ENCODE measurements around the gene SLC25A45. TPM values are rescaled to one million over a fixed set of nuclear protein-coding genes. Genes with fewer than 3 reads are reported as not detected.

Gene SLC25A45
- total RNA-seq: 10 to 100 TPM; 11.7 to 13.3 TPM

GRCh38 chr11:65382033-65382803 lies at the start of gene SLC25A45:
TSS of gene SLC25A45 (minus strand) at chr11:65382646. CDS start at chr11:65381951, 695 bp downstream.
- Histone ChIP-seq H3K4me1 (replicated peaks) (peaks cover 4% of the 10 kb centered on the region), H3K9me3 (no peaks in the 10 kb centered on the region), H3K27ac (peak within 1 kb of the TSS; percentile 95 to 98), H3K27me3 (replicated peaks; ENCODE audit: insufficient read depth) (no peaks in the 10 kb centered on the region), H3K36me3 (no peaks in the 10 kb centered on the region), H3K4me3 (peak within 1 kb of the TSS; percentile 22 to 26)
- under 1% methylated on average over 18 of the region's 27 CpGs for WGBS
- intact Hi-C loops (cut with DNase I): loop anchor here (1.0 to 2.0 kb wide), 2 partner anchors 33 to 128 kb away; no protein-coding TSS in a partner anchor
- peak; percentile 94 for DNase-seq (ENCODE audit: low spot score)
- TF ChIP-seq POLR2AphosphoS5 (IDR thresholded peaks at IDR 0.05): peak; percentile 93
- peak; percentile 49 for TF ChIP-seq POLR2A (IDR thresholded peaks at IDR 0.05)
- TF ChIP-seq CTCF (IDR thresholded peaks at IDR 0.05): peak; percentile 72 to 99 (median 92)

DNA sequence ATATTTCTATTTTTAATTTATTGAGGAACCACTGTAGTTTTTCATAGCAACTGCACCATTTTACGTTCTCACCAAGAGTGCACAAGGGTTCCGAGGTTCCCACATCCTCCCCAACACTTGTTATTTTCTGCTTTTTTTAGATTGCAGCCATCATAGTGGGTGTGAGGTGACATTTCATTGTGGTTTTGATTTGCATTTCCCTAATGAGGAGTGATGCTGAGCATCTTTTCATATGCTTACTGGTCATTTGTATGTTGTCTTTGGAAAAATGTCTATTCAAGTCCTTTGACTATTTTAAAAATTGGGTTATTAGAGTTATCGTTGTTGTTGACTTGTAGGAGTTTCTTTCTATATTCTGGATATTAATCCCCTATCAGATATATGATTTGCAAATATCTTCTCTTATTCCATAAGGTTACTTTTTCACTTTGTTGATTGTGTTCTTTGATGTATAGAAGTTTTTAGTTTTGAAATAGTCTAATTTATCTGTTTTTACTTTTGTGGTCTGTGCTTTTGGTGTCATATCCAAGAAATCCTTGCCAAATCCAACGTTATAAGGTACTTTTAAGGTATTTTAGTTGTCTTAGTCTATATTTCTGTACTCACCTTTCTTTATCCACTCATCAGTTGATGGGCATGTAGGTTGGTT lies 49.1 kb upstream of the SLC25A45 start:
- H3K27me3 ChIP-seq (replicated peaks; ENCODE audit: insufficient read depth): no peaks in the 10 kb centered on the region
- WGBS: 64% methylated on average over 4 of the region's 4 CpGs
- DNase-seq (ENCODE audit: low spot score): no peak
- intact Hi-C loops (cut with DNase I): loop anchor here (5.0 kb wide), 1 partner anchor 36 kb away; no protein-coding TSS in a partner anchor
- H3K36me3 ChIP-seq: no peaks in the 10 kb centered on the region
- H3K27ac ChIP-seq: peak overlapping the region; percentile 17 to 100
- no peaks in the 10 kb centered on the region for H3K4me1 ChIP-seq (replicated peaks)
- H3K4me3 ChIP-seq: no peak overlapping the region
- H3K9me3 ChIP-seq: no peaks in the 10 kb centered on the region
- TF ChIP-seq POLR2A (IDR thresholded peaks at IDR 0.05) (no peak), CTCF (IDR thresholded peaks at IDR 0.05) (no peak), POLR2AphosphoS5 (IDR thresholded peaks at IDR 0.05) (peak; percentile 50)

DNA sequence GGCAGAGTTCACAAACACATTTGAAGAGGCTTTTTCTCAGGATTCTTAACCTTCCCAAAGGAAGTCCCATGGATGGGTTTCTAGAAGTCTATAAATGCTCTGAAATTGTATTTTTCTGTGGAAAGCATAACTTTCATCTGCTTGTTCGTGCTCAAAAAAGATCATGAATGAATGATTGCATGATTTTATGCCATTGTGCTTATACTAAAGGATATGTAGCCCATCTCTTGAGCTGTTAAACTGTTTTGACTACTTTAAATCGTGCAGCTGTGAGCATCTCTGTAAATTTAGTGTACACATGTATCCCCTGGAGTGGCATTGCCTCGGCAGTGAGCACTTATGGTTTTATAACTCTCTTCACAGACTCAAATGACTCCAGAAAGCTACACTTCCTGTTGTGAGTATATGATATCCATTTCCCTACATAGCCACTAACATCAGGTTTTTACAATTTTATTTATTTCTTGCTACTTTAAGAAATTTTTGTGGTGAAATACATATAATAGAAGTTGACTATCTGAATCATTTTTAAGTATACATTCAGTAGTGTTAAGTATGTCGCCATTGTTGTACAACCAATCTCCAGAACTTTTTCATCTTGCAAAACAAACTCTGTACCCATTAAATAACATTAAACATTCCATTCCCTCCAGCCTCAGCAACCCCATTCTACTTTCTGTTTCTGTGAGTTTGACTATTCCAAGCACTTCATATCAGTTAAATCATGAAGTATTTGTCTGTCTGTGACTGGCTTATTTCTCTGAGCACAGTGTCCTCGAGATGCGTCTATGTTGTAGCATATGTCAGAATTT lies 48.2 kb upstream of the SLC25A45 start:
- WGBS: 39% methylated on average over 6 of the region's 6 CpGs
- intact Hi-C loops (cut with DNase I): loop anchor here (5.0 kb wide), 1 partner anchor 37 kb away; no protein-coding TSS in a partner anchor
- peak; percentile 16 for DNase-seq (ENCODE audit: low spot score)
- Histone ChIP-seq H3K4me1 (replicated peaks) (no peaks in the 10 kb centered on the region), H3K27ac (peak overlapping the region; percentile 100), H3K4me3 (peak overlapping the region in 1 of 2 donors; percentile 97), H3K27me3 (replicated peaks; ENCODE audit: insufficient read depth) (no peaks in the 10 kb centered on the region), H3K9me3 (no peaks in the 10 kb centered on the region), H3K36me3 (no peaks in the 10 kb centered on the region)
- TF ChIP-seq CTCF (IDR thresholded peaks at IDR 0.05): no peak

DNA sequence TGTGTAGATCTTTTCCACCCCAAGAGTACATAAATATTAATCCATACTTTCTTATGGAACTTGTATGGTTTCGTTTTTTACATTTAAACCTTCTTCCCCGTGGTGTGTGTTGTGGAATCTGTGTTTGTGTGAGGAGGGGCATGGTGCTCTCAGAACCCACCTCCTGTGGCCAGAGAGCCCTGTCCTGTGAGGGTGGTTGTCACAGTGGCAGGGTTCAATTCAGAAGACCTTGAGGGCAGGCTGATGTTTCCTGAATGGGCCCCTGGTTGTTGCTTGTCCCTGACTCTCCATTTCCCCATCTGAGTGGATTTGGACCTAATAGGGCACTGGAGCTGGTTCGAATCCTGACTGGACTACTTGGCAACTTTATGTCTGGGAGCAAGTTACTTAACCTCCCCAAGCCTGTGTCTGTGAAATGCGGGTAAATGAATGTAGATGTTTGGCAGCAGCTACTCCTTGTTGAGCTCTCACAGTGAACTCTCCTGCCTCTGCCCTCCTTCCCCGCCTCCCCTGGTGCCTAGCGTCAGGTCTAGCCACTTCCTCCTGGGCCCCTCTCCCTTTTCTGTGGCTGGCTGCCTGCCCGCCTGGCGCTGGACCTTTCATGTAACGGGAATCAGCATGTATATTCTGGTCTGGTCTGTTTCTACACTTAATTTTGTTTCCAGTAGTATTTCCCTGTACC lies 47.4 kb upstream of the SLC25A45 start:
- Histone ChIP-seq H3K4me1 (replicated peaks) (no peaks in the 10 kb centered on the region), H3K36me3 (no peaks in the 10 kb centered on the region)
- intact Hi-C loops (cut with DNase I): loop anchor here (5.0 kb wide), 1 partner anchor 37 kb away; no protein-coding TSS in a partner anchor

More for the DNA sequence above, 47.4 kb upstream of the SLC25A45 start:
- 5% methylated on average over 9 of the region's 9 CpGs for WGBS
- Histone ChIP-seq H3K9me3 (no peaks in the 10 kb centered on the region), H3K4me3 (peak overlapping the region in 1 of 2 donors; percentile 97), H3K27me3 (replicated peaks; ENCODE audit: insufficient read depth) (no peaks in the 10 kb centered on the region), H3K27ac (peak overlapping the region; percentile 100)
- DNase-seq (ENCODE audit: low spot score): peak; percentile 76
- TF ChIP-seq POLR2AphosphoS5 (IDR thresholded peaks at IDR 0.05) (peak; percentile 61), POLR2A (IDR thresholded peaks at IDR 0.05) (peak; percentile 27), CTCF (IDR thresholded peaks at IDR 0.05) (peak in 1 of 4 experiments; percentile 5)
